GM18868 (cell line): Measurements from ENCODE around the gene OR6X1.

Source experiments
- ATAC-seq: cut with Tn5 transposase; IDR thresholded peaks from one replicate; pipeline ENCODE4 v1.9.1; 2021; ENCODE audit warnings: mild to moderate bottlenecking, moderate library complexity; ENCODE audit not compliant: unreplicated experiment

OR6X1 gene, protein sequence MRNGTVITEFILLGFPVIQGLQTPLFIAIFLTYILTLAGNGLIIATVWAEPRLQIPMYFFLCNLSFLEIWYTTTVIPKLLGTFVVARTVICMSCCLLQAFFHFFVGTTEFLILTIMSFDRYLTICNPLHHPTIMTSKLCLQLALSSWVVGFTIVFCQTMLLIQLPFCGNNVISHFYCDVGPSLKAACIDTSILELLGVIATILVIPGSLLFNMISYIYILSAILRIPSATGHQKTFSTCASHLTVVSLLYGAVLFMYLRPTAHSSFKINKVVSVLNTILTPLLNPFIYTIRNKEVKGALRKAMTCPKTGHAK

GRCh38 chr11:123754101-123754568, at the start of gene OR6X1:
TSS of gene OR6X1 (minus strand) at chr11:123754518. CDS start at chr11:123754518, 0 bp downstream.
- no peak for ATAC-seq

- no peak for ATAC-seq
Observed at GRCh38 chr11:123801765-123802164, 47.4 kb upstream of the OR6X1 start.

- ATAC-seq, result no peak
Observed at GRCh38 chr11:123800036-123800435, 45.7 kb upstream of the OR6X1 start.

- ATAC-seq, result no peak
Observed at GRCh38 chr11:123799438-123799837, 45.1 kb upstream of the OR6X1 start.

DNA sequence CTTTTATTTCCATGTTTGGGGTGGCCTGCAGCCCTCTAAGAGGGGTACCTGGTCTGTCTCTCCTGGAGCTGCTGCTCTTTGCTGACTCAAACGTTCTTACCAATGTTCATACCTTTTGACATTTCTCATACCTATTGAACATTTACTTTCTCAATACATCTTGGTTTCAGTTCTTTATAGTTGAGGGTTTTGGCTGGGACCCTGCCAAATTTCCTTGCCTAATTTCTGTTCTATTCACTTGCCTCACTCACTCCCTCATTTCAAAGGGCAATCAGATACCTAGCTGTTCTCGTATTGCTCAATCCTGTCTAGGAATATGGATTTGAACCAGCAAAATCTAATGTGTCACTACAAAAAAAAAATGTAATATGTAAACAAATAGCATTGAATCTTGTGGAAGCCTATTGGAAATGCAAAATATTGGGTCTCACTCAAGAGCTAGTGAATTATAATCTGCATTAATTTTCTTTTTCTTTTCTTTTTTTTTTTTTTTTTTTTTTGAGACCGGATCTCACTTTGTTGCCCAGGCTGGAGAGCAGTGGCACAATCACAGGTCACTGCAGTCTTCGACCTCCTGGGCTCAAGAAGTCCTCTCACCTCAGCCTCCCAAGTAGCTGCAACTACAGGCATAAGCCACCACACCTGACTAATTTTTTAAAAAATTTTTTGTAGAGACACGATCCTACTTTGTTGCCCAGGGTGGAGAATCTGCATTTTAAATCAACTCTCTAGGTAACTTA, 44.4 kb upstream of the OR6X1 start:
- ATAC-seq, result no peak

DNA sequence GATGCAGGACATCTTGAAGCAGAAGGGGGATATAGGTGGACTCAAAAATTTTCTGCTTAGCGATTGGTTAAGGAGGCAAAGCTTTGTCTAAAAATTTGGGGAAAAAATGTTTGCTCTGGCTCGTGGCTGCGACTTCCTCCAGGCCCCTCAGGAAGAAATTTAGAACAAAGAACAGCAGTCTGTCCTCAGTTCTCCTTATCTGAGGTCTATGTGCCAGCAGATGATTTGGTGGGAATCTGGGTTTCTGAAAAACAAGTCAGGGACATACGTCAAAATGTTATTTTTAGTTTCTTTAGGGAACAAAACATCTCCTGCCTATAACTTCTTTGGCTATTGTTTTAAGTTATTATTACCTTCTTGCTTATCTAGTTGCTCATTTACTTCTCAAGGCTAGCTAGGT, 43.8 kb upstream of the OR6X1 start:
- ATAC-seq, result no peak

GRCh38 chr11:123797541-123797940, 43.2 kb upstream of the OR6X1 start:
- no peak for ATAC-seq

DNA sequence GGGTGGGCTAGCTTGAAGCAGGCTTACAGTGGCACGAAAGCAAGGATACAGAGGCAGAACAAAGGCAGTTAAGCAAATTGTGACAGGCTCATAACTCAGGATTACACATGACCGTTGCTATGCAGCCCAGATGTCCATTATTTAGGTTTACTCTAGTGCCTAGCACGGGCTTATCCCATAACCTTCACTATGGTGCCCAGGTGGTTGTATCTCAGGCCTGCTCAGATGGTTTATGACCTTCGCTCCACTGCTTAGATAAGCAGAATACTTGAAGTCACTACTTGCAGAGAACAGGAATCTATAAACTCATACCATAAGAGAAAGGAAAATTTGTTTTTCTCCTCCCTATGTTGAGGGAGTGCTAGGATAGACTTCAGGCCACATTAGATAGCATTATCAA, 42.8 kb upstream of the OR6X1 start:
- no peak for ATAC-seq

- ATAC-seq, result no peak
Observed at GRCh38 chr11:123796226-123796625, 41.9 kb upstream of the OR6X1 start.

DNA sequence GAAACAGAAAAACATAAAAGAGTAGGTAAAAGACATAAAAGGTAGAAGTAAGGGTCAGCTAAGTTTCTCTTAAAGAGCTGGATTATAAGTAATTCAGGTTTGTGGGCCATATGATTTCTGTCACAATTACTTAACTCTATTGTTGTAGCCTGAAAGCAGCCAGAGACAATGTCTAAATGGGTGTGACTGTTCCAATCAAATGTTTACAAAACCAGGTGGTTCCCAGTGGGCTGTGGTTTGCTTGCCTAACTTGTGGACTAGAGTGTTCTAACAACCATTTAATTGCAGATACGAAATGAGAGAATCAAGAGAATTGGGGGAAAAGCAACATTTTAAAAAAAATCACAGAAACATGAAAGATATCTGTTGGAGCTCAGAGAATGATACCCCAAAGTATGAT, 29.2 kb upstream of the OR6X1 start:
- ATAC-seq, result no peak

DNA sequence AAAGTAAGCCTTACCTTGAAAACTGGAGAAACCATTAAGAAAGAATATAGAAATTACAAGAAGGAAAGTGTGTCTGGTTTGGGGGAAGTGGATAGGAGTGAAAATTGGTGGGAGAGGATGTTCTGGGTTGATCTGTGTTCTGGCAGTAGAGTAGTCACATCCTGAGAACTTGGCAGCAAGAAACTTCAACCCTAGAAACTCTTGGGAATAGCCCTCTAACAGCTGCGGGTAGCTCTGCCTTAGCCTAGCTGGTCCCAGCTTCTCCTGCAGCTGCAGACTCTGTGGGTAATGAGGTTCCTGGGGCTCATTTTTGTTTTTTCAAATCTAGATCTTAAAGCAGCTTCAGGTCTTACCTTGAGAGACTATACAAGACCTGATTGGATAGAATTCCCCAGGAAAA, 24.2 kb upstream of the OR6X1 start:
- ATAC-seq, result no peak

DNA sequence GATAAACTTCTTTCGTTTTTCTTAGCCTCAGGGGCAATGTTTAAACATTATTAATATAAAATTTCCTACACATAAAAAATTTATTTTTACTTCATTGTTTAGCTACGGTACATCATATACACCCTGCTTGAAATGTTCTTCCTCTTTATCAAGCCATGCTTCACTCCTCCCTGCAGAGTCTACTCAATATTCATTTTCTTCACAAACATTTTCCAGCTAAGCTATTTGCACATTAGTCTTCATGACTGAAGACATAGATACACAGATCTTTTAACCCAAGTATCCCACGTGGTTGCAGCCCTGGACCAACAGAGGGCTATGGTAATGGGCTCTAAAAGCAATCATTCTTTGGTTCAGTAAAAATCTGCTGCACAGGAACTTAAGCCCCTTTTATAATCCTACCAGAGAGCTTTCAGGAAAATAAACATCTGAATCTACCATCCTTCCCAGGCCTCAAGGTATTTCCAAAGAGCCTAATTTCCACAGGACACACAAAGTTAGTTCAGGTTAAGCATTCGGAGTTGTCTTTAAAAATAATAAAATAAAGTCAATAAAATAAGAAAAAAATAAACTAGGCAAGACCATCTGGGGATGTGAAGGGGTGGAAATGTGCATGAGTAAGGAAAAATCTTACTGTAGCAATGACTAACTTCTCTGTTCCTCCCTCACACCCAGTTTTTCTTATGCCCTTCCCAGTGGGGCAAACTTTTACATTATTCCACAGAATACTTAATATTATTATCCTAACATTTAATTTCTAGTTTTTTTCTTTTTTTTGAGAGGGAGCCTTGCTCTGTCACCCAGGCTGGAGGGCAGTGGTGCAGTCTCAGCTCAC, 21.6 kb upstream of the OR6X1 start:
- no peak for ATAC-seq

GRCh38 chr11:123775289-123775688, 21.0 kb upstream of the OR6X1 start:
- ATAC-seq, result no peak

- ATAC-seq, result no peak
Observed at GRCh38 chr11:123773959-123774358, 19.6 kb upstream of the OR6X1 start.

DNA sequence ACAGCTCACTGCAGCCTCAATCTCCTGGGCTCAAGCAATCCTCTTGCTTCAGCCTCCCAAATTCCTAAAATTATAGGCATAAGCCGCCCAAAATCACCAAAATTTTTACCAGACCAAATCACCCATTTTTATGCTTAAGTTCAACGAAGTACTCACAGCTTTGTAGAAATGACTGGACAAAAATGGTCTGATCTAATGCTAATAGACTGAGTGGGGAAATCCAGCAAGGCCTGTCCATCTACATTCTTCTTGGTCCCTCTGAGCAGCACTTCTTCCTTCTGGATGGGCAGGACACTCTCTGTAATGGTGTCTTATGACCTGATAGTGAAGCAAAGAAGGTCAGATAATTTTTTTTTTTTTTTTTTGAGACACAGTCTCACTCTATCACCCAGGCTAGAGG, 18.7 kb upstream of the OR6X1 start:
- no peak for ATAC-seq

DNA sequence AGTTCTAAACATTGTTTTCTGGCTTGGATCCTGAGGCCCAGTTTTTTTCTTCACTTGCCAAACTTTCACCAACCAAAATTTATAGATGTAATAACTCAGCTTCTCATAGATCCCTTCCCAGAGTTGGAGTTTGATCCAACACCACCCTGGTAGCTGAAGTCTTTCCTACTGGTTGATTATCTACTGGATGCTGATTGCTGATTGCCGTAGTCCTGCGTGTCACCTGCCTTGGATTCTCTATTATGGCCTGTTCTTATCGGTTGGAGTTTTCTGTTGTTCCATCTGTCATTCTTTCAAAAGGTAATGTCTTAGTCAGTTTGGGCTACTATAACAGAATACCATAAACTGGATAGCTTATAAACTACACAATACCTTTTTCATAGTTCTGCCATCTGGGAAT, 17.3 kb upstream of the OR6X1 start:
- no peak for ATAC-seq

GRCh38 chr11:123770712-123771111, 16.4 kb upstream of the OR6X1 start:
- no peak for ATAC-seq

GRCh38 chr11:123765601-123766000, 11.3 kb upstream of the OR6X1 start:
- ATAC-seq, result no peak

DNA sequence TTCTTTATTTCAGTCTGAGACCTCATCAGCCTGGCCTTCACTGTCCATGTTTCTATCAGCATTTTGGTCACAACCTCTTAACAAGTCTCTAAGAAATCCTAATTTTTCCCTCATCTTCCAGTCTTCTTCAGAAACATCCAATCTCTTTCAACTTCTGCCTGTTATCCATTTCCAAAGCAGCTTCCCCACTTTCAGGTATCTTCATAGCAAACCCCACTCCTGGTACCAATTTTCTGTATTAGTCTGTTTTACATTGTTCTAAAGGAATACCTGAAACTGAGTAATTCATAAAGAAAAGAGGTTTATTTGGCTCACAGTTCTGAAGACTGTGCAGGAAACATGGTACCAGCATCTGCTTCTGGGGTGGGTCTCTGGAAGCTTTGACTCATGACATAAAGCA, 8.1 kb upstream of the OR6X1 start:
- no peak for ATAC-seq

DNA sequence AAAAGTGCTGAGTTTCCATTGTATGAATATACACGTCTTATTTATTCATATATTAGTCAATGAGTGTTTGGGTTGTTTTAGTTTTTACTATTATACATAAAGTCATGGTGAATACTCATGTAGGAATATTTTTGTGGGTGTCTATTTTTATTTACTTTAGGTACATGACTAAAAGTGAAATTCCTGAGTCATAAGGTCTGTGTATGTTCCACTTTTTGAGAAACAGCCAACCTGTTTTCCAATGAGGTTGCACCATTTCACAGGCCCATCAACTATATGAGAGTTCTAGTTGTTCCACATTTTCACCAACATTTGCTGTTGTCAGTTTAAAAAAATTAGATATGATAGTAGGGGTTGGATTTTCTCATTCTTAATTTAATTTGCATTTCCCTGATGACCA, 6.6 kb upstream of the OR6X1 start:
- peak; percentile 90 for ATAC-seq

GRCh38 chr11:123757976-123758375, 3.7 kb upstream of the OR6X1 start:
- ATAC-seq, result no peak

DNA sequence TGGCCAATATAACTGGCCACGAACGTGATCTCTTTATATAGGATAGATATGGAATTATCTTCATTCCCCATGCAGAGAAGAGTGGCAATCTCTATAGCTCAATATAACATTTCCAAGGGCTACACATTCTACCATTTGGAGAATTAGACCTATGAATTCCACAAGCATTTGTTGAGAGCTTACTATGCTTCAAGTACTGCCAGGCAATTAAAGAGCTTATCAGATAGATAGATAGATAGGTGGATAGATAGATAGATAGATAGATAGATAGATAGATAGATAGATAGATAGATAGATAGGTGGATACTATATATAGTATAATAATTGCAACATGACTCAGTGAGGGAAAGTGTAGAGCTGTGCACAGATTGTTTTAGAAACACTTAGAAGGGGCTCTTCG, 1.5 kb upstream of the OR6X1 start:
- no peak for ATAC-seq
